ENCODE results near the gene MAP2K1.

Gene MAP2K1

DNA sequence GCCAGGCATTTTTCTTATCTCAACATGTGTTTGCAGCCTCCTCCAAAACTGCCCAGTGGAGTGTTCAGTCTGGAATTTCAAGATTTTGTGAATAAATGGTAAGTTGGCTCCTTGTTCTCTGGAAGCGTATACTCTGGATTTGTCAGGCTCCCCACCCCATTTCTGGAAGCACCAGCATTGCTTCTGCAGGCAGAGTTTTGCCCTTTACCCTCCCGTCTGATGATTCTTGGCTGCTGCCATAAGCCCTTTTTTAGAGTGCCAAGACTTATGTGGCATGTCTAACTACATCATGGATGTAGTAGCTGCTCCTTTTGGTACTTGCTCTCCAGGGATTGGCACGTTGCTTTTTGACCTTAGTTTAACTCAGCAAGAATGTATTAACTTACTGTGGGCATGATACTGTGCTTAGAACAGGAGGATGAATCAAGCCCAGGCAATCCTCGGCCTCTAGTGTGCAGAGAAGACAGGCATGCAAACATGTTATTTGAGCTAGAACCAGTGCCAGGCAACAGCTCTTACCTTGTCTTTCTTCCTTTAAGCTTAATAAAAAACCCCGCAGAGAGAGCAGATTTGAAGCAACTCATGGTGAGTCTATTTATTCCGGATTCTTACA, 102.6 kb downstream of the MAP2K1 start:
- Histone ChIP-seq H3K27me3 (ENCODE audit: control insufficient read depth in 3 of 3, insufficient read depth in 3 of 3, low read depth in 1 of 3, low read length in 3 of 3) (no peaks in the 10 kb centered on the region), H3K18ac (ENCODE audit: low read length) (no peak overlapping the region), H2BK120ac (ENCODE audit: low read depth, low read length) (no peak overlapping the region), H3K14ac (ENCODE audit: low read length) (no peak overlapping the region), H2BK5ac (ENCODE audit: low read length) (no peak overlapping the region), H3K4ac (ENCODE audit: low read length) (no peak overlapping the region), H2AFZ (ENCODE audit: low read length) (no peak overlapping the region), H3K79me1 (ENCODE audit: low read depth, low read length) (no peaks in the 10 kb centered on the region), H3K9ac (ENCODE audit: low read depth, low read length, poor library complexity) (no peak overlapping the region), H4K91ac (ENCODE audit: low read depth, low read length, poor library complexity) (no peak overlapping the region), H2AK5ac (ENCODE audit: low read depth, low read length) (no peak overlapping the region), H3K4me3 (ENCODE audit: low read length in 2 of 2) (no peak overlapping the region), H2BK12ac (ENCODE audit: low read length) (no peak overlapping the region), H3K27ac (replicated peaks; ENCODE audit: low read length) (no peak overlapping the region), H3K4me1 (ENCODE audit: control insufficient read depth in 2 of 2, insufficient read depth in 1 of 2, low read depth in 1 of 2, low read length in 2 of 2) (peaks cover 0 to 3% of the 10 kb centered on the region in 2 donors), H2BK15ac (ENCODE audit: low read length) (no peak overlapping the region), H3K23ac (ENCODE audit: low read depth, low read length, poor library complexity) (no peak overlapping the region), H3K4me2 (ENCODE audit: insufficient read depth, low read length, poor library complexity, severe bottlenecking) (no peak overlapping the region), H3K9me3 (replicated peaks in 1 of 2; ENCODE audit: control insufficient read depth in 2 of 2, insufficient read depth in 1 of 2, low read depth in 1 of 2, low read length in 2 of 2) (no peaks in the 10 kb centered on the region), H3K36me3 (replicated peaks in 1 of 2; ENCODE audit: control insufficient read depth in 2 of 2, insufficient read depth in 2 of 2, low read length in 2 of 2) (peaks cover 32 to 99% of the 10 kb centered on the region in 2 donors), H4K8ac (ENCODE audit: low read depth, low read length) (no peak overlapping the region)
- WGBS, 2 donors (ENCODE audit: extremely low coverage in 2 of 2, insufficient read length in 2 of 2, insufficient replicate concordance in 1 of 2) = no CpG with 5 or more reads among the region's 6 CpGs
- no peak for DNase-seq (ENCODE audit: low spot score)

GRCh38 chr15:66491846-66492245, 105.1 kb downstream of the MAP2K1 start:
- Histone ChIP-seq H3K9me3 (replicated peaks in 1 of 2; ENCODE audit: control insufficient read depth in 2 of 2, insufficient read depth in 1 of 2, low read depth in 1 of 2, low read length in 2 of 2) (no peaks in the 10 kb centered on the region), H2AFZ (ENCODE audit: low read length) (no peak overlapping the region), H3K4me1 (ENCODE audit: control insufficient read depth in 2 of 2, insufficient read depth in 1 of 2, low read depth in 1 of 2, low read length in 2 of 2) (peaks cover under 1 to 1% of the 10 kb centered on the region in 2 donors), H3K27me3 (ENCODE audit: control insufficient read depth in 3 of 3, insufficient read depth in 3 of 3, low read depth in 1 of 3, low read length in 3 of 3) (no peaks in the 10 kb centered on the region), H2BK12ac (ENCODE audit: low read length) (no peak overlapping the region), H3K27ac (replicated peaks; ENCODE audit: low read length) (no peak overlapping the region), H3K36me3 (replicated peaks in 1 of 2; ENCODE audit: control insufficient read depth in 2 of 2, insufficient read depth in 2 of 2, low read length in 2 of 2) (peaks cover 30 to 93% of the 10 kb centered on the region in 2 donors), H4K91ac (ENCODE audit: low read depth, low read length, poor library complexity) (no peak overlapping the region), H2BK120ac (ENCODE audit: low read depth, low read length) (no peak overlapping the region), H2BK5ac (ENCODE audit: low read length) (no peak overlapping the region), H2AK5ac (ENCODE audit: low read depth, low read length) (no peak overlapping the region), H3K23ac (ENCODE audit: low read depth, low read length, poor library complexity) (no peak overlapping the region), H3K4ac (ENCODE audit: low read length) (no peak overlapping the region), H3K4me3 (ENCODE audit: low read length in 2 of 2) (no peak overlapping the region), H3K14ac (ENCODE audit: low read length) (no peak overlapping the region), H3K79me1 (ENCODE audit: low read depth, low read length) (peaks cover under 1% of the 10 kb centered on the region), H4K8ac (ENCODE audit: low read depth, low read length) (no peak overlapping the region), H3K18ac (ENCODE audit: low read length) (no peak overlapping the region), H3K4me2 (ENCODE audit: insufficient read depth, low read length, poor library complexity, severe bottlenecking) (no peak overlapping the region), H3K9ac (ENCODE audit: low read depth, low read length, poor library complexity) (no peak overlapping the region), H2BK15ac (ENCODE audit: low read length) (no peak overlapping the region)
- no CpG with 5 or more reads among the region's 3 CpGs for WGBS, 2 donors (ENCODE audit: extremely low coverage in 2 of 2, insufficient read length in 2 of 2, insufficient replicate concordance in 1 of 2)
- no peak for DNase-seq (ENCODE audit: low spot score)

GRCh38 chr15:66494262-66494661, 107.5 kb downstream of the MAP2K1 start:
- Histone ChIP-seq H2AK5ac (ENCODE audit: low read depth, low read length) (no peak overlapping the region), H3K4ac (ENCODE audit: low read length) (no peak overlapping the region), H2BK5ac (ENCODE audit: low read length) (no peak overlapping the region), H2AFZ (ENCODE audit: low read length) (no peak overlapping the region), H3K4me3 (ENCODE audit: low read length in 2 of 2) (no peak overlapping the region), H3K79me1 (ENCODE audit: low read depth, low read length) (peaks cover 4% of the 10 kb centered on the region), H3K4me1 (ENCODE audit: control insufficient read depth in 2 of 2, insufficient read depth in 1 of 2, low read depth in 1 of 2, low read length in 2 of 2) (peaks cover 5 to 7% of the 10 kb centered on the region in 2 donors), H4K91ac (ENCODE audit: low read depth, low read length, poor library complexity) (no peak overlapping the region), H3K23ac (ENCODE audit: low read depth, low read length, poor library complexity) (no peak overlapping the region), H3K9ac (ENCODE audit: low read depth, low read length, poor library complexity) (no peak overlapping the region), H2BK120ac (ENCODE audit: low read depth, low read length) (no peak overlapping the region), H2BK15ac (ENCODE audit: low read length) (no peak overlapping the region), H3K18ac (ENCODE audit: low read length) (no peak overlapping the region), H3K27ac (replicated peaks; ENCODE audit: low read length) (no peak overlapping the region), H3K4me2 (ENCODE audit: insufficient read depth, low read length, poor library complexity, severe bottlenecking) (no peak overlapping the region), H4K8ac (ENCODE audit: low read depth, low read length) (no peak overlapping the region), H3K9me3 (replicated peaks in 1 of 2; ENCODE audit: control insufficient read depth in 2 of 2, insufficient read depth in 1 of 2, low read depth in 1 of 2, low read length in 2 of 2) (no peaks in the 10 kb centered on the region), H2BK12ac (ENCODE audit: low read length) (no peak overlapping the region), H3K36me3 (replicated peaks in 1 of 2; ENCODE audit: control insufficient read depth in 2 of 2, insufficient read depth in 2 of 2, low read length in 2 of 2) (peaks cover 23 to 91% of the 10 kb centered on the region in 2 donors), H3K14ac (ENCODE audit: low read length) (no peak overlapping the region), H3K27me3 (ENCODE audit: control insufficient read depth in 3 of 3, insufficient read depth in 3 of 3, low read depth in 1 of 3, low read length in 3 of 3) (no peaks in the 10 kb centered on the region)
- WGBS, 2 donors (ENCODE audit: extremely low coverage in 2 of 2, insufficient read length in 2 of 2, insufficient replicate concordance in 1 of 2) = no CpG with 5 or more reads among the region's 2 CpGs
- no peak for DNase-seq (ENCODE audit: low spot score)

GRCh38 chr15:66496951-66497501, 110.3 kb downstream of the MAP2K1 start:
- peak overlapping the region; percentile 86 for H4K8ac ChIP-seq (ENCODE audit: low read depth, low read length)
- no peak for DNase-seq (ENCODE audit: low spot score)
- H3K4ac ChIP-seq (ENCODE audit: low read length) = no peak overlapping the region
- H2BK5ac ChIP-seq (ENCODE audit: low read length) = no peak overlapping the region
- H3K14ac ChIP-seq (ENCODE audit: low read length) = no peak overlapping the region
- no peak overlapping the region for H2BK120ac ChIP-seq (ENCODE audit: low read depth, low read length)
- H3K27ac ChIP-seq (replicated peaks; ENCODE audit: low read length) = peak overlapping the region; percentile 43
- H3K4me3 ChIP-seq (ENCODE audit: low read length in 2 of 2) = peak overlapping the region; percentile 85 to 90
- no peak overlapping the region for H2BK12ac ChIP-seq (ENCODE audit: low read length)
- H3K79me1 ChIP-seq (ENCODE audit: low read depth, low read length) = peaks cover 4% of the 10 kb centered on the region
- no peaks in the 10 kb centered on the region for H3K27me3 ChIP-seq (ENCODE audit: control insufficient read depth in 3 of 3, insufficient read depth in 3 of 3, low read depth in 1 of 3, low read length in 3 of 3)
- H3K4me2 ChIP-seq (ENCODE audit: insufficient read depth, low read length, poor library complexity, severe bottlenecking) = peak overlapping the region; percentile 71
- H3K23ac ChIP-seq (ENCODE audit: low read depth, low read length, poor library complexity) = peak overlapping the region; percentile 58
- H4K91ac ChIP-seq (ENCODE audit: low read depth, low read length, poor library complexity) = no peak overlapping the region
- H2AK5ac ChIP-seq (ENCODE audit: low read depth, low read length) = peak overlapping the region; percentile 94
- H3K9ac ChIP-seq (ENCODE audit: low read depth, low read length, poor library complexity) = peak overlapping the region; percentile 90
- no CpG with 5 or more reads among the region's 17 CpGs for WGBS, 2 donors (ENCODE audit: extremely low coverage in 2 of 2, insufficient read length in 2 of 2, insufficient replicate concordance in 1 of 2)
- H3K18ac ChIP-seq (ENCODE audit: low read length) = peak overlapping the region; percentile 59
- H3K9me3 ChIP-seq (replicated peaks in 1 of 2; ENCODE audit: control insufficient read depth in 2 of 2, insufficient read depth in 1 of 2, low read depth in 1 of 2, low read length in 2 of 2) = no peaks in the 10 kb centered on the region
- H2BK15ac ChIP-seq (ENCODE audit: low read length) = no peak overlapping the region
- H3K36me3 ChIP-seq (replicated peaks in 1 of 2; ENCODE audit: control insufficient read depth in 2 of 2, insufficient read depth in 2 of 2, low read length in 2 of 2) = peaks cover 30 to 91% of the 10 kb centered on the region in 2 donors
- H2AFZ ChIP-seq (ENCODE audit: low read length) = peak overlapping the region; percentile 94
- peaks cover 5 to 7% of the 10 kb centered on the region in 2 donors for H3K4me1 ChIP-seq (ENCODE audit: control insufficient read depth in 2 of 2, insufficient read depth in 1 of 2, low read depth in 1 of 2, low read length in 2 of 2)

Data from neuronal stem cell (in vitro differentiated cells).